Activated CD4-positive, alpha-beta memory T cell treated with anti-CD3 and anti-CD28 coated beads for 36 hours (primary cell): Measurements from ENCODE around the gene TFPI. TPM values are rescaled to one million over a fixed set of nuclear protein-coding genes. Genes with fewer than 3 reads are reported as not detected.
"Not testable (repeated sequence)": the region's sequence is repeated elsewhere in the genome, so short reads cannot be mapped to it uniquely, and the experiment has no call there.

Experiments used
- CTCF ChIA-PET: fragments of 350-600 bp; sonication (Branson Sonifier 250); formaldehyde crosslinking; loops from one replicate; lab custom pipeline; 2021; ENCODE audit warnings: antibody characterized with exemption, inconsistent platforms; lab: Charles Lee
- POLR2A ChIA-PET: fragments of 350-600 bp; sonication (Branson Sonifier 250); formaldehyde crosslinking; loops from one replicate; lab custom pipeline; 2021; ENCODE audit warnings: antibody characterized with exemption; lab: Charles Lee
- DNase-seq: peaks from one replicate; pipeline ENCODE4 v3.0.0-alpha.2; 2020
- H3K27ac Mint-ChIP-seq: one replicate; pipeline ENCODE4 v1.8.0; 2021; ENCODE audit warnings: mixed read lengths
- H3K27me3 Mint-ChIP-seq: one replicate; pipeline ENCODE4 v1.8.0; 2021; ENCODE audit warnings: mixed read lengths
- H3K36me3 Mint-ChIP-seq: one replicate; pipeline ENCODE4 v1.8.0; 2021; ENCODE audit warnings: mixed read lengths
- H3K4me1 Mint-ChIP-seq: one replicate; pipeline ENCODE4 v1.8.0; 2021; ENCODE audit warnings: low read depth, mixed read lengths
- H3K4me3 Mint-ChIP-seq: one replicate; pipeline ENCODE4 v1.8.0; 2021; ENCODE audit warnings: mild to moderate bottlenecking, mixed read lengths
- H3K9me3 Mint-ChIP-seq: one replicate; pipeline ENCODE4 v1.8.0; 2021; ENCODE audit warnings: mixed read lengths
- intact Hi-C: fragments of 100-400 bp; cut with micrococcal nuclease; formaldehyde crosslinking; loops from one replicate; pipeline ENCODE4 v1.15.1; 2023
- total RNA-seq, 2 experiments: library from RNA; stranded (reverse); gene quantifications; one replicate each; pipeline ENCODE4 v1.2.3, GENCODE V29; 2021

TFPI gene
- total RNA-seq, 2 experiments from 2014 or later, result not detected

DNA sequence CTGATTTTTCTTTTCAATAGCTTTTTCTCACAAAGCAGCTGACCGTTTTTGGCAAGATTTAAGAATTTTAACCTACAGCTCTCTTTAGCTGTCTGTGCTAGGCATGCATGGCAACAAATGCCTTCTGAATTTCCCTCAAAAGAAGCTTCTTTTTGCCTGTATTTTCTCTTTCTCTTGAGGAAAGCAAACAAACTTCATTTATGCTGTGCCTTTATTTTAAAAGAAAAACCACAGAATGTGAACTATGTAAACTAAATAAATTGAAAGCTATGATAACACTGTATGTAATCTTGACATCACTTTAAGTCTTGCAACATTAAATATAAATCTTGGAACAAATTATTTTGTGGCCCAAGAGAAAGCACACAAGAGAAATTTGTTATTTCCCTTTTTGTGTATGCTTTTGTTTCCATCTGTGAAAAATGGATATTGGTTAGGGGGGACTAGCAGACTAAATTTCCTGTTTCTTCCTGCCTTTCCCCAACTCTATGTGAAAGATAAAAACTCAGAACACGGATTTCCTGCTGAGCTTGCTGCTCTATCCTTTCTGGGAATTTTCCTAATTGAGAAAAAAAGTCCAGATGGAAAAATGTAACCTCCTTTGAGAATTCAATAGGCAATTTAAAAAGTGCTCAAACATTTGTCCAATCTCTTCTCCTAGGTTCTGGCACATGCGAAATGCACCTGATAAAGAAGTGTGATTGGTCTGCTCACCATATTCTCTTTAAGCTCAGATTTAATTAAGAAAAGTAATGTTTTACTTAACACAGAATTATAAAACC lies 20.9 kb upstream of the TFPI start:
- intact Hi-C loops, result no loop called here
- DNase-seq, result no peak
- Mint-ChIP-seq H3K36me3 (no peaks in the 10 kb centered on the region), H3K4me3 (no peak overlapping the region), H3K27ac (no peak overlapping the region), H3K4me1 (no peaks in the 10 kb centered on the region), H3K9me3 (peaks cover 6% of the 10 kb centered on the region), H3K27me3 (no peaks in the 10 kb centered on the region)
- CTCF ChIA-PET, result interaction anchor here (1.1 kb wide), 1 partner anchor 75 kb away, joined by 6 read pairs; no protein-coding TSS in a partner anchor
- POLR2A ChIA-PET, result no interaction called here

DNA sequence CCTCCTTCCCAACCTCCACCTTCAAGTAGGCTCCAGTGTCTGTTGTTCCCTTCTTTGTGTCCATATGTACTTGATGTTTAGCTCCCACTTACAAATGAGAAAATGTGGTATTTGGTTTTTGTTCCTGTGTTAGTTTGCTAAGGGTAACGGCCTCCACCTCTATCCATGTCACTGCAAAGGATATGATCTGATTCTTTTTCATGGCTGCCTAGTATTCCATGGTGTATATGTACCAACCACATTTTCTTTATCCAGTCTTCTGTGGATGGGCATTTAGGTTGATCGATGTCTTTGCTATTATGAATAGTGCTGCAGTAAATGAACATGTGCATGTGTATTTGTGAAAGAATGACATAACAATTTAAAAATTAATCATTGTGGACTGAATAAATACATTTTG lies 19.5 kb upstream of the TFPI start:
- no peaks in the 10 kb centered on the region for H3K36me3 Mint-ChIP-seq
- no peak overlapping the region for H3K27ac Mint-ChIP-seq
- peaks cover 6% of the 10 kb centered on the region for H3K9me3 Mint-ChIP-seq
- ChIA-PET POLR2A (no interaction called here), CTCF (interaction anchor here (0.7 kb wide), 1 partner anchor 1431 kb away, joined by 3 read pairs; no protein-coding TSS in a partner anchor)
- no peak overlapping the region for H3K4me3 Mint-ChIP-seq
- H3K4me1 Mint-ChIP-seq, result no peaks in the 10 kb centered on the region
- intact Hi-C loops, result no loop called here
- DNase-seq, result no peak
- no peaks in the 10 kb centered on the region for H3K27me3 Mint-ChIP-seq

DNA sequence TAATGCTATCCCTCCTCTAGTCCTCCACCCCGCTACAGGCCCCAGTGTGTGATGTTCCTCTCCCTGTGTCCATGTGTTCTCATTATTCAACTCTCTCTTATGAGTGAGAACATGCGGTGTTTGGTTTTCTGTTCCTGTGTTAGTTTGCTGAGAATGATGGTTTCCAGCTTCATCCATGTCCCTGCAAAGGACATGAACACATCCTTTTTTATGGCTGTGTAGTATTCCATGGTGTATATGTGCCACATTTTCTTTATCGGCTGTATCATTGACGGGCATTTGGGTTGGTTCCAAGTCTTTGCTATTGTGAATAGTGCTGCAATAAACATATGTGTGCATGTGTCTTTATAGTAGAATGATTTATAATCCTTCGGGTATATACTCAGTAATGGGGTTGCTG lies 17.8 kb upstream of the TFPI start:
- H3K27ac Mint-ChIP-seq, H3K36me3 Mint-ChIP-seq, H3K4me3 Mint-ChIP-seq, intact Hi-C loops, H3K4me1 Mint-ChIP-seq, POLR2A ChIA-PET, DNase-seq, H3K27me3 Mint-ChIP-seq, H3K9me3 Mint-ChIP-seq, CTCF ChIA-PET: not testable (repeated sequence)

DNA sequence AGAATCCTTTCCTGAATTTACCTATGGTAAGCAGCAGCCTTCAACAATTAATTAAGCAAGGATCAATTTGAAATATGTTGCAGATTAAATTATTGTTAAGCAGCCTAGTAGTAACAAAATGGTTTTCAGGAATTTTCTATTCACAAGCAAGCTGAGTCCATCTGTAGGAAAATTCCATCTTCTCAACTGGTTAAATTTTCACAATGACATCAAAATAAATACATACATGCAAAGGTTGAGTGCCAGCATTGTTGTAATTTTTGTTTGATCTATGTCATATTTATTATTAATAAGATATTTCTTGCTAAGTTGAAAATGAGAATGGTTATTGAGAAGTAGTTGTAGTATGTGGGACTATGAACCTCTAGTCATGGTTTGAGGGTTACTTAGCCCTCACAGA lies 15.3 kb upstream of the TFPI start:
- Mint-ChIP-seq H3K4me3 (no peak overlapping the region), H3K27me3 (no peaks in the 10 kb centered on the region), H3K27ac (no peak overlapping the region), H3K4me1 (no peaks in the 10 kb centered on the region), H3K36me3 (no peaks in the 10 kb centered on the region), H3K9me3 (peaks cover 6% of the 10 kb centered on the region)
- DNase-seq, result no peak
- ChIA-PET POLR2A (no interaction called here), CTCF (no interaction called here)
- intact Hi-C loops, result no loop called here

DNA sequence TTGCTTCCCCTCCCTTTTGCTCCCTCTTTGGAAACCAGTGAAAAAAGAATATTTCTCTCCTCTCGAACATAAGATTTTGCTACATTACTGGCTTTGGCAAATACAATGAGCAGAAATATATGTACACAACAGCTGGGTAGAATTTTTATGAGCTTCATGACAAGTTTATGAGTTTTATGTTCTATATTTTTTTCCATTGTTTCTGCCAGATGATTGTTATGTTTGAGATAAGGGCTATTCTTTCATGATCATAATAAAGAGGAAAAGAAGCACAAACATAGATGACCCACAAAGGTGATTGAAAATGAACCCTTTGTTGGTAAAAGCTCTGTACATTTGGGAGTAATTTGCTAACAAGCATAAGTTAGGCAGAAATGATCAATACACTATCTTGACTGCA lies 14.8 kb upstream of the TFPI start:
- POLR2A ChIA-PET, result no interaction called here
- H3K27ac Mint-ChIP-seq, result no peak overlapping the region

DNA sequence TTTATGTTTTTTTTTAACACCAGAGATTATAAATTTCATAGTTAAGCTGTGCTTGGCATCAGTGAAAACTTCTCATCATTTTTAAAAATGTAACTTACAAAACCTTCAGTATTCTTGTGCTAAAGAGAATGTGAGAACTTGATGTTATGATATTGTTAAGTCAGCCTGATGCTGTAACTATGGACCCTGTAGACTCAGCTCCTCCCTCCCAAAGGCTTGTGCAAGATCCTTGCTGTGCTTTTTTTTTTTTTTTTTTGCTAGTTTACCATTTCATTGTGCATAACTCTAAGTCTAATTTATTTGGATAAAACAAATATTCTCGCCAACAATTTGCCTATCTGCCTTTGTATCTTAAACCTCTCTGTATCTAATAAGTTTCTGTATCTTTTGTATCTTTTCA lies 12.9 kb upstream of the TFPI start:
- no peak for DNase-seq
- ChIA-PET POLR2A (interaction anchor here (0.7 kb wide), 1 partner anchor 907 kb away, joined by 6 read pairs; no protein-coding TSS in a partner anchor), CTCF (no interaction called here)
- H3K36me3 Mint-ChIP-seq, result no peaks in the 10 kb centered on the region
- H3K4me1 Mint-ChIP-seq, result no peaks in the 10 kb centered on the region
- H3K4me3 Mint-ChIP-seq, result no peak overlapping the region
- H3K27ac Mint-ChIP-seq, result no peak overlapping the region
- no peaks in the 10 kb centered on the region for H3K27me3 Mint-ChIP-seq
- intact Hi-C loops, result no loop called here
- H3K9me3 Mint-ChIP-seq, result no peaks in the 10 kb centered on the region

More for the DNA sequence above, 14.8 kb upstream of the TFPI start:
- H3K4me3 Mint-ChIP-seq, result no peak overlapping the region
- CTCF ChIA-PET, result interaction anchor here (1.5 kb wide), 1 partner anchor 11 kb away, joined by 4 read pairs; no protein-coding TSS in a partner anchor
- intact Hi-C loops, result no loop called here
- no peaks in the 10 kb centered on the region for H3K36me3 Mint-ChIP-seq
- no peak for DNase-seq
- no peaks in the 10 kb centered on the region for H3K27me3 Mint-ChIP-seq
- H3K9me3 Mint-ChIP-seq, result peaks cover 6% of the 10 kb centered on the region
- H3K4me1 Mint-ChIP-seq, result no peaks in the 10 kb centered on the region

DNA sequence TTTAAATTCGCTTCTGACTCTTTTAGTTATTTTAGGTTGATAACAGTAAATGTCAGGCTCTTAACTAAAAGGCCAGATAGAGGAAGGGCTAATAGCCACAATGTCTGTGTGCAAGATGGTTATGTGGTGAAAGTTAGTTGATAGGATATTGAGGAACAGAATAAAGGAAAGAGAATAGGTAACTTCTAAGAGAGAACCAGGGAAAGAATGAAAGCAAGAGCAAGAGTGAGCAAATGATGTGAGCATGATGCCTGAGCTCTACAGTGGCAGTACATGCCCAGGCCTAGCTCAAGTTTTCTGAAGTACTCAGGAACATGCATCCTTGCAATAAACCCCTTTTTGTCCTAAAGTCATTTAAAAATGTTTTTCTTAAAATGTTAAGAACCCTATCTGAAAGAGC lies 12.5 kb upstream of the TFPI start:
- no peaks in the 10 kb centered on the region for H3K9me3 Mint-ChIP-seq
- H3K36me3 Mint-ChIP-seq, result no peaks in the 10 kb centered on the region
- H3K27ac Mint-ChIP-seq, result no peak overlapping the region
- DNase-seq, result no peak
- intact Hi-C loops, result no loop called here
- no peaks in the 10 kb centered on the region for H3K4me1 Mint-ChIP-seq
- ChIA-PET CTCF (no interaction called here), POLR2A (interaction anchor here (0.7 kb wide), 1 partner anchor 907 kb away, joined by 6 read pairs; no protein-coding TSS in a partner anchor)
- no peak overlapping the region for H3K4me3 Mint-ChIP-seq
- H3K27me3 Mint-ChIP-seq, result no peaks in the 10 kb centered on the region

DNA sequence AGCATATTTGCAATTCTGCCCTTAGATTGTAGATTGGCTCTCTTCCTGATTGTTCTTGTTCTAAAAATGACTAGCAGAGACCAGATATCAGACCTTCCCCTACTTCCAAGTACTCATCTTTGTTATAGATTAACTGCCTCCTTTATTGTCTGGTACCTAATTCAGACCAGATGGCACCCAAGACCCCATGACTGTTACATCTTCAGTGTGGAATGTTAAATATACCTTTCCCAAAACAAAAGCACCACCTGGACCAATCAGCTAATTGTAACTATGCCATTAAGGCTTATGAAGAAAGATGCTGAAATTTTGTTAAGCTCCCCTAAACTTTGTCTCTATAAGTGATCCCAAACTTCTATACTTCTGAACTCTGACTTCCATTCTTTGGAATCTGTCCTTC lies 12.0 kb upstream of the TFPI start:
- CTCF ChIA-PET, result no interaction called here
- no peak for DNase-seq
- intact Hi-C loops, result no loop called here
- Mint-ChIP-seq H3K27ac (no peak overlapping the region), H3K4me3 (no peak overlapping the region), H3K36me3 (no peaks in the 10 kb centered on the region), H3K4me1 (no peaks in the 10 kb centered on the region), H3K9me3 (no peaks in the 10 kb centered on the region), H3K27me3 (no peaks in the 10 kb centered on the region)
- POLR2A ChIA-PET, result interaction anchor here (0.7 kb wide), 1 partner anchor 908 kb away, joined by 6 read pairs; no protein-coding TSS in a partner anchor

DNA sequence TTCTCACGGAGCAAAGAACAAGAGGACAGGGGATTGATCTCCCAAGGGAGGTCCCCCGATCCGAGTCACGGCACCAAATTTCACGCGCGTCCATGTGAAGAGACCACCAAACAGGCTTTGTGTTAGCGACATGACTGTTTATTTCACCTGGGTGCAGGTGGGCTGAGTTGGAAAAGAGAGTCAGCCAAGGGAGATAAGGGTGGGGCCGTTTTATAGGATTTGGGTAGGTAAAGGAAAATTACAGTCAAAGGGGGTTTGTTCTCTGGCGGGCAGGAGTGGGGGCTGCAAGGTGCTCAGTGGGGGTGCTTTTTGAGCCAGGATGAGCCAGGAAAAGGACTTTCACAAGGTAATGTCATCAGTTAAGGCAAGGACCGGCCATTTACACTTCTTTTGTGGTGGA lies 11.4 kb upstream of the TFPI start:
- CTCF ChIA-PET, POLR2A ChIA-PET, H3K36me3 Mint-ChIP-seq, intact Hi-C loops, H3K9me3 Mint-ChIP-seq, H3K27me3 Mint-ChIP-seq, H3K4me3 Mint-ChIP-seq, DNase-seq, H3K4me1 Mint-ChIP-seq, H3K27ac Mint-ChIP-seq: not testable (repeated sequence)

DNA sequence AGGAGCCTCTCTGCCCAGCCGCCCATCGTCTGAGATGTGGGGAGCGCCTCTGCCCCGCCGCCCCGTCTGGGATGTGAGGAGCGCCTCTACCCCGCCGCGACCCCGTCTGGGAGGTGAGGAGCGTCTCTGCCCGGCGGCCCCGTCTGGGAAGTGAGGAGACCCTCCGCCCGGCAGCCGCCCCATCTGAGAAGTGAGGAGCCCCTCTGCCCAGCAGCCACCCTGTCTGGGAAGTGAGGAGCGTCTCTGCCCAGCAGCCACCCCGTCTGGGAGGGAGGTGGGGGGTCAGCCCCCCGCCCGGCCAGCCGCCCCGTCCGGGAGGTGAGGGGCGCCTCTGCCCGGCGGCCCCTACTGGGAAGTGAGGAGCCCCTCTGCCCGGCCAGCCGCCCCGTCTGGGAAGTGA lies 2.3 kb upstream of the TFPI start:
- DNase-seq, H3K27me3 Mint-ChIP-seq, H3K9me3 Mint-ChIP-seq, H3K4me3 Mint-ChIP-seq, H3K36me3 Mint-ChIP-seq, H3K4me1 Mint-ChIP-seq, CTCF ChIA-PET, H3K27ac Mint-ChIP-seq, intact Hi-C loops, POLR2A ChIA-PET: not testable (repeated sequence)

DNA sequence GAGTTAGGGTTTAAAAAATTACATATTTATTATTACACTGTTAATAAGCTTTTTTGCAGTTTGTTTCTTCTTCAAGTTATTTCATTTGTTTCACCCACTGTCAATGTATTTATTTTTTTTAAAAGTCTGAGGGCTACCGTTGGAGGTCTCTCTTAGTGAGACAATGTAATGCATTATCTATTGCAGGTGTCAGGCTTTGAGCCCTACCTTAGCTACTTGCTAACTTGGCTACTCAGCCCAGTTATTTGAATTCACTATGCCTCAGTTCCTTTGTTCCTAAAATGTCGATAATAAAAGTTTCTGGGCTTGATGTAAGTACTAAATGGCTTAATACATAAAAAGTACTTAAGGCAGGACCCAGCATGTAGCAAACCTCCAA lies 458 bp upstream of the TFPI start:
- ChIA-PET CTCF (no interaction called here), POLR2A (no interaction called here)
- Mint-ChIP-seq H3K4me3 (no peak overlapping the region), H3K4me1 (peaks cover 6% of the 10 kb centered on the region), H3K36me3 (no peaks in the 10 kb centered on the region), H3K27ac (no peak overlapping the region), H3K27me3 (peaks cover 9% of the 10 kb centered on the region), H3K9me3 (peaks cover 2% of the 10 kb centered on the region)
- intact Hi-C loops, result no loop called here
- DNase-seq, result no peak

DNA sequence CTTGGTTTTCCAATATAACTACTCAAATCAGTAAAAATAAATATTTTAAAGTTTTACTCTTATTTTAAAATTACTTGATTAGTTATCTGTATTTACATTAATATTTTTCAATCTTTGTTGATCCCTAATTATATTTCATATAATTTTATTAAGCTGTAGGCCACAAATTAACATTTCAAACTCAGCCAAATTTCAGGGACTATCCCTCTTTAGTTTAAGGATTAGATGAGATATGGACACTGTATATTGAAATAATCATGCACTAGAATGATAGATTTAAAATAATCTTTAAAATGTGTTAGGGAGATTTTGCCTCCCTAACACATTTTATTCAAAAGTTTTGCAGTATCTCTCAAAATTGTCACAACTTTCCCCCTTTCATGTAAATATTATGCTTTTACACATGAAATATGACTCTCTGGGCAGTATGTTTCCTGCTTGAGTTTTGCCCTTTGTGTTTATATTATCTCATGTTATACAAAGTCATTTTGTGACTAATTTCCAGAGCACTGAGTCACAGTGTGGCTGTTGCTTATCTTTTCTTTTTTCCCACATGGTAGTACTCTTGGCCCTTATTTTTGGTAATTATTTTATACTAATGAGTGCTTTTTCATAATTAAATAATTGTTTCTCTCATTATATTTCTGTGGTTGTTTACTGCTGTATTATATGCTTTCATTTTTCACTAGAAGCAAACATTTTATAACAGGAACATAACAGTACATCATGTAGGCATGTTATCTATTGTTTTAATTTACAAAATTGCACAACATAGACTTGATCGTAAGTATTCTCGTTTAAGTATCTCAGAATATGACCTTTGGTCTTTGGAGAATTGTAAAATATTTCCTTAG lies 1.2 kb downstream of the TFPI start:
- Mint-ChIP-seq H3K9me3 (peaks cover 2% of the 10 kb centered on the region), H3K4me3 (no peak overlapping the region), H3K27me3 (peaks cover 9% of the 10 kb centered on the region), H3K27ac (no peak overlapping the region), H3K4me1 (peaks cover 6% of the 10 kb centered on the region), H3K36me3 (no peaks in the 10 kb centered on the region)
- POLR2A ChIA-PET, result no interaction called here
- CTCF ChIA-PET, result no interaction called here
- no peak for DNase-seq
- intact Hi-C loops, result no loop called here
